Erythroblast (primary cell): ENCODE data around the gene BCAP31.
"Not testable (repeated sequence)": the region's sequence is repeated elsewhere in the genome, so short reads cannot be mapped to it uniquely, and the experiment has no call there.

Experiments
- GATA1 ChIP-seq: IDR thresholded peaks from 2 replicates; pipeline ENCODE4 v1.6.1; 2011; ENCODE audit warnings: low read depth, mild to moderate bottlenecking, control low read depth, low read length, moderate library complexity
- POLR2A ChIP-seq: IDR thresholded peaks from 2 replicates; pipeline ENCODE4 v1.6.1; 2011; ENCODE audit warnings: mild to moderate bottlenecking, low read length

DNA sequence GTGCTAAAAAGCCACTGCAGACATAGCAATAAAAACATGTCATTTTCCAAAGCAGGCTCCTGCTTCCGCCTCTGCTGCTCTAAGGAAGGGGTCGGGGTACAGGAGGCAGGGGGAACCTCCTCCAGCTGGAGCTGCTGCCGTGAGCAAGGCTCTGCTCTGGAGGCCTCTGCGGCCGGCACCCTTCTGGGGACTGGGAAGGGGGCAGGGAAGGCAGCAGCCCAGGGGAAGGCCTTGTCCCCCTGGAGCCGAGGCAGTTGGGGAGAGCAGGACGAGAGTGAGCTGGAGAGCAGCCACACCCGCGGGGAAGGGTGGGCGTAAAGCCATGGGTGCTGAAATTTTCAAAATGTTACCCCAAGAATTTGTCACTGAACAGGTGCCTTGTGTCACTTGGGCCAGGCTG is 27.6 kb downstream of the BCAP31 start:
- TF ChIP-seq POLR2A, GATA1: not testable (repeated sequence)
